ENCODE measurements around the gene FARP2.
A peak's percentile ranks its signal among the peaks of the same experiment; 100 is the strongest.

The FARP2 gene

GRCh38 chr2:241483305-241483704, 127.2 kb downstream of the FARP2 start:
- no peaks in the 10 kb centered on the region for H3K4me1 Mint-ChIP-seq
- DNase-seq (no peak), ATAC-seq (no peak)
- H3K9me3 Mint-ChIP-seq: no peaks in the 10 kb centered on the region
- no peak overlapping the region for H3K4me3 Mint-ChIP-seq
- no peaks in the 10 kb centered on the region for H3K27me3 Mint-ChIP-seq
- peaks cover 2% of the 10 kb centered on the region for H3K36me3 Mint-ChIP-seq (ENCODE audit: low read depth)
- no peak overlapping the region for H3K27ac Mint-ChIP-seq

GRCh38 chr2:241485172-241485911, 129.3 kb downstream of the FARP2 start:
- DNase-seq (no peak), ATAC-seq (no peak)
- H3K9me3 Mint-ChIP-seq: no peaks in the 10 kb centered on the region
- no peak overlapping the region for H3K27ac Mint-ChIP-seq
- H3K27me3 Mint-ChIP-seq: no peaks in the 10 kb centered on the region
- H3K4me1 Mint-ChIP-seq: no peaks in the 10 kb centered on the region
- no peak overlapping the region for H3K4me3 Mint-ChIP-seq
- no peaks in the 10 kb centered on the region for H3K36me3 Mint-ChIP-seq (ENCODE audit: low read depth)

GRCh38 chr2:241489088-241489487, 133.0 kb downstream of the FARP2 start:
- no peaks in the 10 kb centered on the region for H3K4me1 Mint-ChIP-seq
- H3K27me3 Mint-ChIP-seq: no peaks in the 10 kb centered on the region

GRCh38 chr2:241489733-241490680, 133.9 kb downstream of the FARP2 start:
- Mint-ChIP-seq H3K36me3 (ENCODE audit: low read depth) (no peaks in the 10 kb centered on the region), H3K27ac (no peak overlapping the region), H3K4me1 (no peaks in the 10 kb centered on the region), H3K9me3 (no peaks in the 10 kb centered on the region), H3K4me3 (no peak overlapping the region), H3K27me3 (no peaks in the 10 kb centered on the region)
- no peak for DNase-seq
- ATAC-seq: peak; percentile 15

More at GRCh38 chr2:241489088-241489487, 133.0 kb downstream of the FARP2 start:
- Mint-ChIP-seq H3K36me3 (ENCODE audit: low read depth) (no peaks in the 10 kb centered on the region), H3K27ac (no peak overlapping the region), H3K9me3 (no peaks in the 10 kb centered on the region), H3K4me3 (no peak overlapping the region)
- no peak for DNase-seq
- no peak for ATAC-seq

GRCh38 chr2:241490825-241491506, 134.9 kb downstream of the FARP2 start:
- H3K4me3 Mint-ChIP-seq: no peak overlapping the region
- no peaks in the 10 kb centered on the region for H3K27me3 Mint-ChIP-seq
- no peak for DNase-seq
- ATAC-seq: peak; percentile 7
- H3K27ac Mint-ChIP-seq: no peak overlapping the region
- H3K9me3 Mint-ChIP-seq: no peaks in the 10 kb centered on the region
- H3K4me1 Mint-ChIP-seq: no peaks in the 10 kb centered on the region
- H3K36me3 Mint-ChIP-seq (ENCODE audit: low read depth): no peaks in the 10 kb centered on the region

GRCh38 chr2:241491549-241492173, 135.6 kb downstream of the FARP2 start:
- H3K9me3 Mint-ChIP-seq: no peaks in the 10 kb centered on the region
- H3K36me3 Mint-ChIP-seq (ENCODE audit: low read depth): peaks cover 5% of the 10 kb centered on the region
- H3K4me1 Mint-ChIP-seq: no peaks in the 10 kb centered on the region
- no peak overlapping the region for H3K4me3 Mint-ChIP-seq
- ATAC-seq (no peak), DNase-seq (no peak)
- H3K27ac Mint-ChIP-seq: no peak overlapping the region
- H3K27me3 Mint-ChIP-seq: no peaks in the 10 kb centered on the region

- DNase-seq (no peak), ATAC-seq (no peak)
- Mint-ChIP-seq H3K4me1 (no peaks in the 10 kb centered on the region), H3K9me3 (no peaks in the 10 kb centered on the region), H3K4me3 (no peak overlapping the region), H3K27me3 (no peaks in the 10 kb centered on the region), H3K27ac (no peak overlapping the region), H3K36me3 (ENCODE audit: low read depth) (peaks cover 5% of the 10 kb centered on the region)
Observed at GRCh38 chr2:241492174-241492565, 136.1 kb downstream of the FARP2 start.

- Mint-ChIP-seq H3K9me3 (no peaks in the 10 kb centered on the region), H3K36me3 (ENCODE audit: low read depth) (peaks cover 5% of the 10 kb centered on the region), H3K4me3 (no peak overlapping the region), H3K27ac (no peak overlapping the region), H3K4me1 (no peaks in the 10 kb centered on the region), H3K27me3 (no peaks in the 10 kb centered on the region)
- ATAC-seq: no peak
- no peak for DNase-seq
Observed at GRCh38 chr2:241493092-241493491, 137.0 kb downstream of the FARP2 start.

- Mint-ChIP-seq H3K27ac (no peak overlapping the region), H3K36me3 (ENCODE audit: low read depth) (peaks cover 5% of the 10 kb centered on the region), H3K27me3 (no peaks in the 10 kb centered on the region), H3K9me3 (no peaks in the 10 kb centered on the region), H3K4me1 (no peaks in the 10 kb centered on the region), H3K4me3 (no peak overlapping the region)
- ATAC-seq (no peak), DNase-seq (no peak)
Observed at GRCh38 chr2:241494311-241494908, 138.3 kb downstream of the FARP2 start.

GRCh38 chr2:241495172-241496002, 139.3 kb downstream of the FARP2 start:
- Mint-ChIP-seq H3K36me3 (ENCODE audit: low read depth) (peaks cover 5% of the 10 kb centered on the region), H3K9me3 (no peaks in the 10 kb centered on the region), H3K27ac (no peak overlapping the region), H3K27me3 (no peaks in the 10 kb centered on the region), H3K4me1 (no peaks in the 10 kb centered on the region), H3K4me3 (no peak overlapping the region)
- DNase-seq (no peak), ATAC-seq (no peak)

- H3K4me1 Mint-ChIP-seq: no peaks in the 10 kb centered on the region
- no peak overlapping the region for H3K27ac Mint-ChIP-seq
- H3K36me3 Mint-ChIP-seq (ENCODE audit: low read depth): peaks cover 5% of the 10 kb centered on the region
- DNase-seq: no peak
- no peaks in the 10 kb centered on the region for H3K9me3 Mint-ChIP-seq
- H3K4me3 Mint-ChIP-seq: no peak overlapping the region
- no peaks in the 10 kb centered on the region for H3K27me3 Mint-ChIP-seq
- ATAC-seq: no peak
Observed at GRCh38 chr2:241496003-241496707, 140.1 kb downstream of the FARP2 start.

- no peak overlapping the region for H3K27ac Mint-ChIP-seq
- ATAC-seq (no peak), DNase-seq (no peak)
- no peaks in the 10 kb centered on the region for H3K9me3 Mint-ChIP-seq
- H3K4me1 Mint-ChIP-seq: no peaks in the 10 kb centered on the region
- peaks cover 5% of the 10 kb centered on the region for H3K36me3 Mint-ChIP-seq (ENCODE audit: low read depth)
- no peaks in the 10 kb centered on the region for H3K27me3 Mint-ChIP-seq
- no peak overlapping the region for H3K4me3 Mint-ChIP-seq
Observed at GRCh38 chr2:241496904-241497877, 141.1 kb downstream of the FARP2 start.
